Fibroblast of lung (primary cell): ENCODE results near the gene MAPK4. TPM values are rescaled to one million over a fixed set of nuclear protein-coding genes. Genes with fewer than 3 reads are reported as not detected.

ENCODE experiments used
- DNase-seq, 2 donors: peaks; one replicate each; pipeline versions ENCODE4 v3.0.0 to v3.0.0-alpha.2; 2010; ENCODE audit warnings: low read depth in 2 of 2
- H2AFZ ChIP-seq: 2 replicates; pipeline ENCODE4 v1.5.1; 2012; ENCODE audit warnings: low read length, control low read depth, inconsistent platforms
- H3K27ac ChIP-seq: 2 replicates; pipeline ENCODE4 v1.5.1; 2011; ENCODE audit warnings: low read length, control low read depth; ENCODE audit not compliant: insufficient read depth
- H3K27me3 ChIP-seq: 2 replicates; pipeline ENCODE4 v1.5.1; 2011; ENCODE audit warnings: mild to moderate bottlenecking, low read length; ENCODE audit not compliant: control insufficient read depth, insufficient read depth
- H3K36me3 ChIP-seq: 2 replicates; pipeline ENCODE4 v1.5.1; 2011; ENCODE audit warnings: low read length; ENCODE audit not compliant: control insufficient read depth, insufficient read depth
- H3K4me1 ChIP-seq: 2 replicates; pipeline ENCODE4 v1.5.1; 2011; ENCODE audit warnings: low read length; ENCODE audit not compliant: control insufficient read depth, insufficient read depth; ENCODE audit errors: extremely low read depth
- H3K4me2 ChIP-seq: 2 replicates; pipeline ENCODE4 v1.5.1; 2011; ENCODE audit warnings: low read length, control low read depth; ENCODE audit not compliant: insufficient read depth; ENCODE audit errors: extremely low read depth
- H3K4me3 ChIP-seq, 4 experiments: fragments of 200-600 bp in 1 of 4; sonication (generic) in 1 of 4; replicated peaks in 1 of 4; 2 replicates each; pipeline ENCODE4 v1.5.1; 2011 to 2016; ENCODE audit warnings: low read length in 4 of 4, low read depth in 3 of 4, mild to moderate bottlenecking in 3 of 4, control low read depth in 2 of 4, inconsistent platforms in 1 of 4, mixed read lengths in 1 of 4; ENCODE audit not compliant: insufficient read depth in 1 of 4; ENCODE audit errors: control extremely low read depth in 1 of 4
- H3K79me2 ChIP-seq: 2 replicates; pipeline ENCODE4 v1.5.1; 2012; ENCODE audit warnings: mild to moderate bottlenecking, low read length, inconsistent platforms; ENCODE audit not compliant: control insufficient read depth, insufficient read depth
- H3K9ac ChIP-seq: 2 replicates; pipeline ENCODE4 v1.5.1; 2011; ENCODE audit warnings: mild to moderate bottlenecking, low read length, control low read depth; ENCODE audit not compliant: insufficient read depth
- H3K9me3 ChIP-seq: 2 replicates; pipeline ENCODE4 v1.5.1; 2012; ENCODE audit warnings: low read depth, low read length; ENCODE audit not compliant: control insufficient read depth, insufficient read depth
- H4K20me1 ChIP-seq: 2 replicates; pipeline ENCODE4 v1.5.1; 2011; ENCODE audit warnings: low read length; ENCODE audit not compliant: control insufficient read depth, insufficient read depth; ENCODE audit errors: extremely low read depth
- EZH2 ChIP-seq: IDR thresholded peaks from 2 replicates; pipeline ENCODE4 v1.5.1; 2012; ENCODE audit warnings: low read length, control low read depth, mild to moderate bottlenecking; ENCODE audit errors: missing control alignments
- polyA plus RNA-seq, 2 donors: library from polyadenylated mRNA; depleted of rRNA in 1 of 2; stranded (reverse) in 1 of 2; unstranded in 1 of 2; fragments of >200 nt; gene quantifications; 2 replicates each; pipeline ENCODE4 v1.2.1, GENCODE V29; 2011 to 2012; ENCODE audit warnings: missing spikeins in 1 of 2
- total RNA-seq: library from RNA; depleted of rRNA; stranded (reverse); fragments of >200 nt; gene quantifications from 2 replicates; pipeline ENCODE4 v1.2.1, GENCODE V29; 2014
- TF ChIP-seq, protein P1 (sequence below), 2 donors: IDR thresholded peaks in 1 of 2; conservative IDR thresholded peaks in 1 of 2; 1 replicate in 1 of 2; 2 replicates in 1 of 2; pipeline ENCODE4 v1.5.1; 2011 to 2012; ENCODE audit warnings: low read length in 2 of 2, control low read depth in 1 of 2, inconsistent platforms in 1 of 2, low read depth in 1 of 2, mild to moderate bottlenecking in 1 of 2

MAPK4 gene
- total and polyA plus RNA-seq, 2 donors (not counting 1 experiment from before 2014, with no cell fraction given), result not detected

DNA sequence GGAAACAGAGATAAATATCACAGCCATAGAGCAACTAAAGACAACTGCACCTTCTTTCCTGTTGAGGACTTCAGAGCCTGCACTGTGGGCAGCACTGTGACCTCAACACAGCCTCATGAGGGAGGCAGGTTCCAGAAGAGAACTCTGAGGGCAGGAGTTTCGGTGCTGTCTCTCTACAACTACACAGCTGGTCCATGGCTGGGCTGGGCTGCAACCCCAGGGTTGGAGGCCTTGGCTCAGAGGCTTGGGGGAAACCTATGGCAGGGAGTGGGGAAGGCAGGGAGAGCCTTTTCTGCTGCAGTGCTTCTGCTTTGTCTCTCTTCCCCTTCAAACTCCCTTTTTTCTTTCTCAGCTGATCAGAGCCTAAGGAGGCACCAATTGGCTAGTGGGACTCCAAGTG lies 193.4 kb downstream of the MAPK4 start:
- Histone ChIP-seq H3K9ac (no peak overlapping the region), H3K4me3 (no peak overlapping the region), H3K9me3 (no peaks in the 10 kb centered on the region), H3K27ac (no peak overlapping the region), H3K4me2 (no peak overlapping the region), H3K36me3 (no peaks in the 10 kb centered on the region), H3K4me1 (no peaks in the 10 kb centered on the region), H3K79me2 (no peaks in the 10 kb centered on the region), H3K27me3 (no peaks in the 10 kb centered on the region), H2AFZ (no peak overlapping the region), H4K20me1 (no peaks in the 10 kb centered on the region)
- DNase-seq, result no peak
- TF ChIP-seq EZH2, result no peak
- TF ChIP-seq, protein P1, sequence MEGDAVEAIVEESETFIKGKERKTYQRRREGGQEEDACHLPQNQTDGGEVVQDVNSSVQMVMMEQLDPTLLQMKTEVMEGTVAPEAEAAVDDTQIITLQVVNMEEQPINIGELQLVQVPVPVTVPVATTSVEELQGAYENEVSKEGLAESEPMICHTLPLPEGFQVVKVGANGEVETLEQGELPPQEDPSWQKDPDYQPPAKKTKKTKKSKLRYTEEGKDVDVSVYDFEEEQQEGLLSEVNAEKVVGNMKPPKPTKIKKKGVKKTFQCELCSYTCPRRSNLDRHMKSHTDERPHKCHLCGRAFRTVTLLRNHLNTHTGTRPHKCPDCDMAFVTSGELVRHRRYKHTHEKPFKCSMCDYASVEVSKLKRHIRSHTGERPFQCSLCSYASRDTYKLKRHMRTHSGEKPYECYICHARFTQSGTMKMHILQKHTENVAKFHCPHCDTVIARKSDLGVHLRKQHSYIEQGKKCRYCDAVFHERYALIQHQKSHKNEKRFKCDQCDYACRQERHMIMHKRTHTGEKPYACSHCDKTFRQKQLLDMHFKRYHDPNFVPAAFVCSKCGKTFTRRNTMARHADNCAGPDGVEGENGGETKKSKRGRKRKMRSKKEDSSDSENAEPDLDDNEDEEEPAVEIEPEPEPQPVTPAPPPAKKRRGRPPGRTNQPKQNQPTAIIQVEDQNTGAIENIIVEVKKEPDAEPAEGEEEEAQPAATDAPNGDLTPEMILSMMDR (conservative IDR thresholded peaks at IDR 0.05 in 1 of 2, IDR thresholded peaks at IDR 0.05 in 1 of 2; ENCODE audit: low read depth in 1 of 2, low read length in 2 of 2), result no peak

DNA sequence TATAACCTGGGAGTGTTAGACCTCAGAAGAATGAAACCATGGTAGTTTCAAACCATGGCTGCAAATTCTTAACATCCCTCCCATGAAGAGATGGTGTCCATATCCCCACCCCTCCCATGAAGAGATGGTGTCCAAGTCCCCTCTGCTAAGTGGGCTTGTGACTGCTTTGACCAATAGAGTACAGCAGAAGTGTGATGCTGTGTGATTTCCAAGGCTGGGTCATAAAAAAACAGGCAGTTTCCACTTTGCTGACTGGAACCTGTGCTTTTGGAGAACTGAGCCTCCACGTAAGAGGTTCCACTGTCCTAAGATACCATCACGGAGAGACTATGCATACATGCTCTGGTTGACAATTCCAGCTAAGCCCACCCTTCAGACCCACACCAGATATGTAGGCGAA lies 194.4 kb downstream of the MAPK4 start:
- Histone ChIP-seq H3K36me3 (no peaks in the 10 kb centered on the region), H3K9me3 (no peaks in the 10 kb centered on the region), H3K4me3 (no peak overlapping the region), H2AFZ (no peak overlapping the region), H3K9ac (no peak overlapping the region), H3K4me1 (no peaks in the 10 kb centered on the region), H3K79me2 (no peaks in the 10 kb centered on the region), H3K4me2 (no peak overlapping the region), H4K20me1 (no peaks in the 10 kb centered on the region), H3K27ac (no peak overlapping the region), H3K27me3 (no peaks in the 10 kb centered on the region)
- TF ChIP-seq, protein P1 (conservative IDR thresholded peaks at IDR 0.05 in 1 of 2, IDR thresholded peaks at IDR 0.05 in 1 of 2; ENCODE audit: low read depth in 1 of 2, low read length in 2 of 2), result no peak
- no peak for TF ChIP-seq EZH2
- DNase-seq, result no peak

DNA sequence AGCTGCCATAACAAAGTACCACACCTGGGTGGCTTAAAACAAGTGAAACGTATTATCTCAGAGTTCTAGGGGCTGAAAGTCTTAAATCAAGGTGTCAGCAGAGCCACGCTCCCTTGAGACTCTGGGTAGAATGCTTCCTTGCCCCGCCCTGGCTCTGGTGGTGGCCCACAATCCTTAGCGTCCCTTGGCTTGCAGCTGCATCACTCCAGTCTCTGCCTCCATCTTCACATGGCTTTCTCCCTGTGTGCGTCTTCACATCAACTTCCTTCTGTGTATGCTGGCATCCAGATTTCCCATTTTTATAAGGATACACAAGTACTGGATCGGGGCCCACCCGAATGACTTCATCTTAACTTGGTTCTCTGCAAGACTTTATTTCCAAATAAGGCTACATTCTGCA lies 197.5 kb downstream of the MAPK4 start:
- H3K79me2 ChIP-seq, result no peaks in the 10 kb centered on the region
- no peaks in the 10 kb centered on the region for H3K27me3 ChIP-seq
- no peak overlapping the region for H3K27ac ChIP-seq
- no peaks in the 10 kb centered on the region for H4K20me1 ChIP-seq
- no peaks in the 10 kb centered on the region for H3K36me3 ChIP-seq
- DNase-seq, result no peak
- H3K4me3 ChIP-seq, result no peak overlapping the region
- H3K9me3 ChIP-seq, result no peaks in the 10 kb centered on the region
- H3K9ac ChIP-seq, result no peak overlapping the region
- TF ChIP-seq EZH2, result no peak
- TF ChIP-seq, protein P1 (conservative IDR thresholded peaks at IDR 0.05 in 1 of 2, IDR thresholded peaks at IDR 0.05 in 1 of 2; ENCODE audit: low read depth in 1 of 2, low read length in 2 of 2), result no peak
- H3K4me1 ChIP-seq, result no peaks in the 10 kb centered on the region
- no peak overlapping the region for H2AFZ ChIP-seq
- no peak overlapping the region for H3K4me2 ChIP-seq
